ENCODE results near the gene PDPK1.
A peak's percentile ranks its signal among the peaks of the same experiment; 100 is the strongest.
"Not testable (repeated sequence)": the region's sequence is repeated elsewhere in the genome, so short reads cannot be mapped to it uniquely, and the experiment has no call there.

Gene PDPK1

DNA sequence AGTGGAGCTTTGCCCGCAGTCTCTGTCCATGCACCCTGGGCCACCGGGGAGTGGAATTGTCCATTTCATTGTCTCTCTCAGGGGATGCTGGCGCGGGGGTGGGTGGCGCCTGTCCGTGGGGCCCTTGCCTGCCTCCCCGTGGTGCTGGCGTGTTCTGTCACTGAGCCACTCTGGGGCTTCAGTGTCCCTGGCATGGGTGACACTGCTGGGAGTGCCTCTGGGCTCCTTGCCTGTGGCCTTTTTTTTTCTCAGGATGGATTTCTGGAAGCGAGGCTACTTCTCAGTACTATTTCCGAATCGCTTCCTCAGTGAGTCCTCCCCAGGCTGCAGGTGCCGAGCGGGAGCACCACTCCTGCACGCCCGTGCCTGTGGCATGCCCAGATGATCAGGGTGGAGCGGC, 55.0 kb downstream of the PDPK1 start:
- DNase-seq: no peak

GRCh38 chr16:2595393-2596205, 57.8 kb downstream of the PDPK1 start:
- DNase-seq: no peak

DNA sequence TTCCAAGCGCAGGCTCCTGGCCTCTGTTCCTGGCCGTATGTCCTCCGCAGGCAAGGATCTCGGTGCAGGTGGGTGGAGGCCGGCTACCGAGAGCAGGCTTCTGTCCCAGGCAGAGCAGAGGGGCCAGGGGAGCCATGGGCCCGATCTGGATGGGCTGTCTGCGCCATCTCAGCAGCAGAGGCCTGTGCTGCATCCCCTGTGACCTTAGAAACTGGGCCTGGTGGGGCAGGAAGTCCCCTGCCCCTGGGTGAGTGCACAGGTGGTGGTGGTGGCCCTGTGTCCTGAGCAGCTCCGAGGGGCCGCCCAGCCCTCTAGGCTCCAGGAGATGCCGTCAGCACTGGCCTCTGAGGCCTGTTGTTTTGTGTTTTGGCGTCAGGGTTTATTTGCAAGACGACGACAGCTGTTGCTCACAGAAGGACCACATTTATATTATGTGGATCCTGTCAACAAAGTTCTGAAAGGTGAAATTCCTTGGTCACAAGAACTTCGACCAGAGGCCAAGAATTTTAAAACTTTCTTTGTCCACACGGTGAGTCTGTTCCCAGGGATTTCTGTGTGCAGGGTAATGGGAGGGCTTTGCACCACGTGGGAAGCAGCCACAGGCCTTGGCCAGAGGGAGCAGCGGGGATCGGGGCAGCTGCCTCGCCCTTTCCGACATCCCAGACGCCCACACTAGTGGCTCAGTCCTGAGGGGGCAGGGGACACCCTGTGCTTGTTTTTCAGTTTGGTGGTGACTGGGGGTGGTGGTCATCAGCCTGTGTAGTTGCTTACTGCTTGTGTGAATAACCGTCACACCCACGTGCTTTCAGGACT, 59.1 kb downstream of the PDPK1 start:
- DNase-seq: no peak

- DNase-seq: no peak
Observed at GRCh38 chr16:2597560-2597902, 59.7 kb downstream of the PDPK1 start.

GRCh38 chr16:2598133-2598641, 60.4 kb downstream of the PDPK1 start:
- no peak for DNase-seq

DNA sequence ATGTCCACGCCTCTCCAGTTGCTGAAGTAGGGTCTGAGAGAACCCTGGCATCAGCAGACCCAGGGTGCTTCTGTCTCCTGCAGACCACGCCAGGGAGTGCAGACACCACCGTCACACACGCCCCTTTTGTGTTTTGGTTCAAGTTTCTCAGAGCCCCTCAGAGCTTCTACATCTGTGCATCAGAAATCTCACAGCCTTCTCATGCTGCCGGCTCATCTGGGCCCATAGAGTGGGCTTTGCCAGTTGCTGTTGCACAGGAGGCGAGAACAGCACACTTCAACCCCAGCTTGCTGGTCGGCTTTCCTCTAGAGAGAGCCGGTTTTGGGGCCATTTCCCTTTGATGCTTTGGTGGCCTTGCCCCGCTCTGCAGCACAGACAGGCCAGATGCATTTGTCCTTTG, 60.9 kb downstream of the PDPK1 start:
- DNase-seq: no peak

GRCh38 chr16:2599165-2599564, 61.3 kb downstream of the PDPK1 start:
- DNase-seq: not testable (repeated sequence)

GRCh38 chr16:2599785-2600184, 62.0 kb downstream of the PDPK1 start:
- not testable (repeated sequence) for DNase-seq

DNA sequence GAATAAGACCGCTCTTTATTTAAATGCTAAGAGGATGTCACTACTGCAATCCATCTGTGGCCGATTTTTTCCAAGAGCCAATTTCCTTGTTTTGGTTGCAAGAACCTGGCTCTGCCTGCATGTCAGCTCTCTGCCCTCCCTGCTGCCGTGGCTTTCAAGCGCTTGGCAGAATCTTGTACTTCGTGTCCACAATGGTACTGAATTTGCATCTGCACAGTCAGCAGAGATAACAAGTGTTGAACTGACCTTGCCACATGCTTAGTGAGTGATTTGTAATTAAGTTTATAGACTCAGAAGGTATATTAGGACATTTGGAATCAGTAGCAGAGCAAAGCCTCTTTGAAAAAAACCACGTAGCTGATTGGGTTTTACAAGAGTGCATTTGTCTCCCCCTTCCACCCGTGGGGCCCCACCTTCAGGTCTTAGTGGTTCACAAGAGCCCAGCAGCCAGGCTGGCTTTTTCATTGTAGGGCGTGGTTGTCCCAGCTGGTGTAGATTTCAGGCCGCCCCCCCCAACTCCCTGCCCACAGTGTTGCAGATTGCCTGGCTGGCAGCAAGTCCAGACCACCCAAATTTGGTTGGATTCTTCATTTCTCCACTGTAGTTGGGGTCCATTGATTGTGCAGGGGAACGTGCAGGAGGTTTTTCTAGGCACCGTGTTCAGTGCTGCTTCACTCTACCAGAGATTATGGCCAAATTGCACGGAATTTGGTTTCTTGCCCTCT, 63.6 kb downstream of the PDPK1 start:
- not testable (repeated sequence) for DNase-seq

DNA sequence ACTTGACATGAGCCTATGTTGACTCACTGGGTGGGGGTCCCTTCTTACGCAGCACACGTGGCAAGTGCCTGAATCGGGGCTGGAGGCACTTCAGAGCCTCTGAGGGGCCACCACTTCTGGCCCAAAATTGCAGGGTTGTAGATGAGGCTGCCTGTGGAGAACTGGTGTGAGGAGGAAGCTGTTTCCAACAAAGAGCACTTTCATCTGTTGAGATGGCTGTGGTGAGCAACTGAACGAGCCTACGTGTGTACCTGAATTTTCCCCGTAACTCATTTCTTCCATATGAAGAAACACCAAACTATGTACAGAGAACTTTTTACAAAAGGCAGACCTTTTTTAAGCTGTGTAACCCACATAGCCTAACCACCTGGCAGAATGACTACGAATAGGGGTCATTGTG, 64.4 kb downstream of the PDPK1 start:
- DNase-seq: not testable (repeated sequence)

GRCh38 chr16:2603165-2604015, 65.6 kb downstream of the PDPK1 start:
- DNase-seq: peak; percentile 97

GRCh38 chr16:2604016-2604369, 66.2 kb downstream of the PDPK1 start:
- DNase-seq: not testable (repeated sequence)

DNA sequence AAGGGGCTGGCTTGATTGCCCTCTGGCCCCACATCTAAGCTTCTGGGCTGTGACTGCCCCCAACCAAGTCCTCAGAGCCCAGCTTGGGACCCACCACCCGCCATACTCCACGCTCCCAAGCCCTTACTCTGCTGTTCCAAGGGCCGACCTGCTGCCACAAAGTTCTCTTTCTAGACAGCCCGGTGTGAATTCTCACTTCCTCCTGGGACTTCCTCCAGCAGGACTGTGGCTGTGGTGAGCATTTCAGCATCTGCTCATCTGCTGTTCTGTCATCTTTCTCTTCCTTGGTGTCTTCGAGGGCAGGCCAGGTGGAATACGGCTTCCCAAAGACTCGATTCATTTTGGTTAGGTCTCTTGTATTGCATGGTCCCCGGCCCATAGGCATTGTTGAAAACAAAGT, 69.0 kb downstream of the PDPK1 start:
- DNase-seq: not testable (repeated sequence)

DNA sequence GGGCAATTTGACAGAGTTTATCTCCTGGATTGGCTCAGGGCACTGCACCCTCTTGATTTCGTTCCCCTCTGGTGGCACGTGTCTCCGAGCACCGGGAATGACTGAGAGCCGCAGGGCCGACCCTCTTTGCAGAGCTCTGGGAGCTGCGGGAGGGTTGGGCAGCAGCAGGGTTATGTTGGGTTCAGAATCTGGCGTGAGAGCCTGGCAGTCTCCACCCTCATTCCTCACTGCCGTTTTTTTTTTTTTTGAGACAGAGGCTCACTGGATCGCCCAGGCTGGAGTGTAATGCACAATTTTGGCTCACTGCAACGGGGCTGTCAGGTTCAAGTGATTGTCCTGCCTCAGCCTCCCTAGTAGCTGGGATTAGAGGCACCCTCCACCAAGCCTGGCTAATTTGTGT, 71.5 kb downstream of the PDPK1 start:
- not testable (repeated sequence) for DNase-seq

DNA sequence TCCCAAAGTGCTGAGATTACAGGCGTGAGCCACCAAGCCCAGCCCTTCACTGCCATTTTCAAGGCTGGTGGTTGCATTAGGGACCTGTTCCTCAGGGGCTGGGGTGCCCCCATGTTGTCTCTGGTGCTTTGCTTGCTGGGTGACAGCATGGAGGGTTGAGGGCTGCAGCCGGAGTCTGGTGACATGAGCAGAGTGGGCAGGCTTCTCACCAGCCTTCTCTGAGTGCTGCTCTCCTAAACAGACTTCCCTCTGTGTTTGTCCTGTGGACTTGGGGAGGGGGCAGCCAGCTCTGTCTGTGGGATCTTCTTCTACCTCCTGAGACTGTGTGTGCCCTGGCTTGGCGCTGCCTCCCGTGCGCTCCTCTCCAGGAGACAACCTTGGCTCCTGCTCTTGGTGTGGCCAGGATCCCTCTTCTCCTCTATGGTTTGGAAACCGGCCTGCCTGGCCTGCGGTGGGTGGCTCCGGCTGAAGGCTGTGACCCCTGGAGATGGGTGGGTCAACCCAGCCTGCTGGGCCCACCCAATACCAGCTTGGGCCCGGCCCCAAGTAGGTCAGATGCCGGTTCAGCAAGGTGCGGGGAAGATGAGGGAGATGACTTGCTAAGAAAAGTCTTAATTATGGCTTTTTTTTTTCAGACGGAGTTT, 72.1 kb downstream of the PDPK1 start:
- DNase-seq: no peak

GRCh38 chr16:2610781-2611498, 73.1 kb downstream of the PDPK1 start:
- DNase-seq: no peak

DNA sequence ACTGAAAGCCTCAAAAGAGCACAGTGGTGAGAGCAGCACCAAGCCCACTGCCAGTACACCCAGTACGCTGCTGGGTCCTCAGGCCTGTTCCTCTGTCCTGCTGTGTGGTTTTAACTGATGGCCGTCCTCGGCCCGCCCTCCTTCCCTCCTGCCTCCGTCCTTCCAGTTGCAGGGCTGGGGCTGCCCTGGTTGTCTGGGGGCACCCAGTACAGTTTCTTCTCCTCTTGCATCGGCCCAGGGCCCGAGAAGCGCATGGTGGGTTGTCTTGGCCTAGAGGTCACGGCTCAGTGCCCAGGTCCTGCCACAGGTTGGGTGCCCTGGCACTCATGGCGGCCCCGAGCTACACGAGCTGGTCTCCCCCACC, 73.7 kb downstream of the PDPK1 start:
- DNase-seq: no peak

DNA sequence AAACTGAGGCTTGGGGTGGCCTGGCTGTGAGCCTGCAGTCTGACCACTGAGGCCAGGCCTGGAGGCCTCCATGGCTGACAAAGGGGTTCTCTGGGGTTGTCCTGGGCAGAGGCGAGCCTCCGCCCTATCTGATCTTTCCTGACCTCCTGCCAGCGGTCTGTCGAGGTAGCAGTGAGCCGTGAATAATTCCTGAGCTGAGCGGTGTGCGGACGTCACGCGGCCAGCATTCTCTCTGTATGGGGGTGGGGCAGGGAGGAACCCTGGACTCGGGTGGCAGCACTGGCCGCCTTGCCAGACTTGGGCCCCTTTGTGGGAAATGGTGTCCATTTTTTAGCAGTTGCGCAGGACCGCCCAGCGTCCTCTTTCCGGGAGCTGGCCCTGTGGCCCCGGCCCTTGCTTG, 74.1 kb downstream of the PDPK1 start:
- DNase-seq: not testable (repeated sequence)

- DNase-seq: not testable (repeated sequence)
Observed at GRCh38 chr16:2613251-2613650, 75.4 kb downstream of the PDPK1 start.

DNA sequence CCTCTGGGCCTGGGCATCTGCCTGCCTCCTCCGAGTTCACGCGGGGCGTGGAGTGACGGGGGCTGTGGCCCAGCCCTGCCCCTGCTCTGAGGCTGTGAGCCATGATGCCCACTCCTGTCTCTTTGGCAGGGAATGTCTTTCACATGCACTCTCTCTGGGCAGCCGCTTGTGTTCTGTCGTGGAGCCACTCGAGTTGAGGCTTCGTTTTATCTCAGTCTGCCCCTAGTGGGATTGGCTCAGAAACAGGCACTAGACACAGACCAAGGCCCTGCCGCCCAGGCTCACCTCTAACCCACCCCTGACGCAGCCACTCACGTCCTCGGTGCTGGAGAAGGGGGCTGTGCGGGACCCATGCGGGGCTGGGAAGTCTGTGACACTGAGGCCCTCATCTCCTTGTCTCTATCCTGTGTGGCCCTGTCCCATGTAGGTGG, 77.0 kb downstream of the PDPK1 start:
- no peak for DNase-seq

DNA sequence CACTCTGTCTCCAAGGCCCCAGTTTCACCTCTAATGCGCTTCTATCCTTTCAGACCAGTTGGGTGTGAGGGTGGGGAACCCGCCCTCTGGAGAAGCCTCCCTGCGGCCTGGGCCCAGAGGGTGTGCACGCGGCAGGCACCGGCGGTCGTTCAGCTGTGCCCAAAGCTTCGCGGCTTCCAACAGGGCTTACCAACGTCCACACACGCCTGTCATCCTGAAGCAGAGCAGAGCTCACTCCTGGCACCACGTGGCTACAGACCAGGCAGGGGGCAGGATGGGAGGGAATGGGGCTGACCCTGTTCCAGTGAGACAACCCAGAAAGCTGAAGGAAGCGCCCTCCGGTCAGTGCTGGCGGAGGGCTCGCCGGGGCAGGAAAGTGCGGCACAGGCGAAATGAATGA, 81.1 kb downstream of the PDPK1 start:
- DNase-seq: not testable (repeated sequence)

All from fibroblast of skin of back (primary cell).